ENCODE data around the gene MEX3C. TPM values are rescaled to one million over a fixed set of nuclear protein-coding genes. Genes with fewer than 3 reads are reported as not detected.

Gene MEX3C
- total RNA-seq, 1 experiment from 2014 or later: 45.0 TPM

GRCh38 chr18:51164342-51164741 lies 33.1 kb downstream of the MEX3C start:
- intact Hi-C loops (cut with micrococcal nuclease): no loop called here
- no peak overlapping the region for H2AFZ ChIP-seq (ENCODE audit: low read depth, low read length, poor library complexity, severe bottlenecking)
- ChIA-PET POLR2A (no interaction called here), RAD21 (ENCODE audit: low non-redundant PET in 1 of 2, low total read pairs in 2 of 2, uncharacterized antibody in 2 of 2, unreplicated experiment in 2 of 2) (no interaction called here), CTCF (no interaction called here)
- H3K4me2 ChIP-seq (ENCODE audit: low read length): no peak overlapping the region
- no peaks in the 10 kb centered on the region for H3K27me3 ChIP-seq (ENCODE audit: insufficient read depth, low read length)
- DNase-seq (ENCODE audit: low read depth, low spot score) (no peak), ATAC-seq (no peak)
- H3K36me3 ChIP-seq (ENCODE audit: control insufficient read depth in 1 of 2, insufficient read depth in 2 of 2, low read length in 2 of 2): no peaks in the 10 kb centered on the region
- no peaks in the 10 kb centered on the region for H3K79me2 ChIP-seq (ENCODE audit: insufficient read depth, low read length)
- H4K20me1 ChIP-seq (ENCODE audit: insufficient read depth): no peaks in the 10 kb centered on the region
- no peaks in the 10 kb centered on the region for H3K9me2 ChIP-seq (ENCODE audit: insufficient read depth)
- no TSS peak for BruUV-seq (replicated peaks)
- H3K9me3 ChIP-seq (ENCODE audit: control insufficient read depth in 1 of 2, insufficient read depth in 1 of 2, low read depth in 1 of 2, low read length in 2 of 2): no peaks in the 10 kb centered on the region
- no peaks in the 10 kb centered on the region for H3K4me1 ChIP-seq (ENCODE audit: control insufficient read depth in 1 of 2, insufficient read depth in 2 of 2, low read length in 2 of 2)
- H3K27ac ChIP-seq (ENCODE audit: low read depth, low read length): no peak overlapping the region
- TF ChIP-seq SP1 (IDR thresholded peaks at IDR 0.05; ENCODE audit: low read depth): no peak
- no peak for TF ChIP-seq EZH2 (IDR thresholded peaks at IDR 0.05)
- no peak for TF ChIP-seq RAD21 (IDR thresholded peaks at IDR 0.05; ENCODE audit: low read depth)
- TF ChIP-seq ZFX (IDR thresholded peaks at IDR 0.05): no peak
- no peak for TF ChIP-seq EZH2phosphoT487 (IDR thresholded peaks at IDR 0.05; ENCODE audit: borderline replicate concordance)
- no peak for TF ChIP-seq FOSL1 (IDR thresholded peaks at IDR 0.05; ENCODE audit: low read depth)
- no peak for TF ChIP-seq CBX3 (IDR thresholded peaks at IDR 0.05; ENCODE audit: low read depth)
- no peak for TF ChIP-seq POLR2A (IDR thresholded peaks at IDR 0.05; ENCODE audit: borderline replicate concordance, extremely low read depth, insufficient read depth, insufficient read length)
- no peak for TF ChIP-seq ELF1 (IDR thresholded peaks at IDR 0.05; ENCODE audit: borderline replicate concordance, low read depth)
- TF ChIP-seq SRF (IDR thresholded peaks at IDR 0.05; ENCODE audit: low read depth): no peak
- TF ChIP-seq, protein P1, sequence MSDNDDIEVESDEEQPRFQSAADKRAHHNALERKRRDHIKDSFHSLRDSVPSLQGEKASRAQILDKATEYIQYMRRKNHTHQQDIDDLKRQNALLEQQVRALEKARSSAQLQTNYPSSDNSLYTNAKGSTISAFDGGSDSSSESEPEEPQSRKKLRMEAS (IDR thresholded peaks at IDR 0.05): no peak
- TF ChIP-seq YY1 (IDR thresholded peaks at IDR 0.05; ENCODE audit: extremely low read depth, insufficient replicate concordance, low read depth, low read length): no peak
- no peak for TF ChIP-seq REST (IDR thresholded peaks at IDR 0.05; ENCODE audit: low read depth)
- TF ChIP-seq CTCF (IDR thresholded peaks at IDR 0.05 in 2 of 3, conservative IDR thresholded peaks at IDR 0.05 in 1 of 3; ENCODE audit: borderline replicate concordance in 1 of 3, insufficient read depth in 1 of 3, low read depth in 2 of 3, low read length in 2 of 3): no peak
- no peak overlapping the region for H3K9ac ChIP-seq (ENCODE audit: low read length)
- H3K4me3 ChIP-seq (replicated peaks in 1 of 2; ENCODE audit: low read depth in 1 of 2, low read length in 2 of 2): no peak overlapping the region
